GM19238 (cell line): Measurements from ENCODE around the gene LHCGR.
"Not testable (repeated sequence)": the region's sequence is repeated elsewhere in the genome, so short reads cannot be mapped to it uniquely, and the experiment has no call there.

Source experiments
- DNase-seq: peaks from one replicate; pipeline ENCODE4 v3.0.0; 2011; ENCODE audit warnings: low spot score; ENCODE audit not compliant: insufficient read length

The LHCGR gene

GRCh38 chr2:48711343-48711742, 44.2 kb downstream of the LHCGR start:
- DNase-seq = no peak

GRCh38 chr2:48709096-48710034, 46.2 kb downstream of the LHCGR start:
- DNase-seq = no peak

- no peak for DNase-seq
These were observed 48.1 kb downstream of the LHCGR start for GRCh38 chr2:48707466-48707865.

GRCh38 chr2:48703621-48704020, 51.9 kb downstream of the LHCGR start:
- not testable (repeated sequence) for DNase-seq

GRCh38 chr2:48699348-48699930, 56.1 kb downstream of the LHCGR start:
- no peak for DNase-seq

- no peak for DNase-seq
These were observed 58.6 kb downstream of the LHCGR start for GRCh38 chr2:48696881-48697280.

- no peak for DNase-seq
These were observed 59.5 kb downstream of the LHCGR start for GRCh38 chr2:48695991-48696390.

- DNase-seq = no peak
These were observed 61.4 kb downstream of the LHCGR start for GRCh38 chr2:48694149-48694548.

- no peak for DNase-seq
These were observed 61.9 kb downstream of the LHCGR start for GRCh38 chr2:48693645-48694044.

GRCh38 chr2:48693066-48693465, 62.5 kb downstream of the LHCGR start:
- DNase-seq = no peak

GRCh38 chr2:48691935-48692691, 63.4 kb downstream of the LHCGR start:
- DNase-seq = no peak

GRCh38 chr2:48685126-48685525, 70.4 kb downstream of the LHCGR start:
- no peak for DNase-seq

GRCh38 chr2:48677450-48677849, 78.1 kb downstream of the LHCGR start:
- DNase-seq = no peak

GRCh38 chr2:48674933-48675332, 80.6 kb downstream of the LHCGR start:
- no peak for DNase-seq

- DNase-seq = no peak
These were observed 81.9 kb downstream of the LHCGR start for GRCh38 chr2:48673581-48673980.

- DNase-seq = no peak
These were observed 86.5 kb downstream of the LHCGR start for GRCh38 chr2:48668992-48669391.

GRCh38 chr2:48651158-48651790, 104.2 kb downstream of the LHCGR start:
- DNase-seq = no peak

- no peak for DNase-seq
These were observed 117.3 kb downstream of the LHCGR start for GRCh38 chr2:48638261-48638660.
